Measurements from ENCODE around the gene TNC. TPM values are rescaled to one million over a fixed set of nuclear protein-coding genes. Genes with fewer than 3 reads are reported as not detected.

Gene TNC
- total and polyA plus RNA-seq, 2 donors (not counting 1 experiment from before 2014, with no cell fraction given), result not detected

- Histone ChIP-seq H3K4me2 (replicated peaks; ENCODE audit: low read depth, low read length, poor library complexity, severe bottlenecking) (no peak overlapping the region), H4K20me1 (ENCODE audit: control insufficient read depth, insufficient read depth, low read length, poor library complexity, severe bottlenecking) (no peaks in the 10 kb centered on the region), H3K27ac (ENCODE audit: low read length in 2 of 2) (no peak overlapping the region), H3K4me3 (ENCODE audit: control extremely low read depth in 1 of 5, extremely low read depth in 1 of 5, insufficient read depth in 1 of 5, low read depth in 2 of 5, low read length in 4 of 5) (no peak overlapping the region), H2AFZ (ENCODE audit: insufficient read depth, low read depth, low read length, poor library complexity, severe bottlenecking) (no peak overlapping the region), H3K36me3 (replicated peaks in 1 of 2; ENCODE audit: control extremely low read depth in 1 of 2, control insufficient read depth in 1 of 2, extremely low read depth in 1 of 2, insufficient read depth in 2 of 2, low read length in 1 of 2) (no peaks in the 10 kb centered on the region), H3K9ac (ENCODE audit: low read length) (no peak overlapping the region), H3K4me1 (ENCODE audit: control insufficient read depth in 2 of 2, insufficient read depth in 2 of 2, low read length in 2 of 2) (no peaks in the 10 kb centered on the region), H3K79me2 (ENCODE audit: control insufficient read depth, insufficient read depth, low read length) (no peaks in the 10 kb centered on the region), H3K9me3 (ENCODE audit: control extremely low read depth in 1 of 3, control insufficient read depth in 2 of 3, insufficient read depth in 1 of 3, low read length in 2 of 3) (no peaks in the 10 kb centered on the region), H3K27me3 (replicated peaks in 1 of 4; ENCODE audit: control extremely low read depth in 1 of 4, control insufficient read depth in 3 of 4, insufficient read depth in 4 of 4, low read length in 3 of 4) (no peaks in the 10 kb centered on the region)
- H3K9me3 Mint-ChIP-seq (ENCODE audit: insufficient read depth), result no peaks in the 10 kb centered on the region
- no peak for ATAC-seq (ENCODE audit: low read depth)
- ChIA-PET POLR2A (no interaction called here), CTCF (interaction anchor here (0.7 kb wide), 1 partner anchor 10 kb away, joined by 3 read pairs; no protein-coding TSS in a partner anchor)
- H3K27ac Mint-ChIP-seq, result no peak overlapping the region
- DNase-seq, result no peak
- intact Hi-C loops (cut with micrococcal nuclease), result no loop called here
- TF ChIP-seq EZH2 (IDR thresholded peaks at IDR 0.05; ENCODE audit: borderline replicate concordance, insufficient read depth, low read depth, low read length, poor library complexity, severe bottlenecking) (no peak), CTCF (IDR thresholded peaks at IDR 0.05) (no peak)
- 100% methylated on average over 1 of the region's 1 CpG for WGBS (ENCODE audit: insufficient coverage)
- no peak overlapping the region for H3K4me3 Mint-ChIP-seq
- peaks cover 11% of the 10 kb centered on the region for H3K27me3 Mint-ChIP-seq
- peaks cover 5% of the 10 kb centered on the region for H3K4me1 Mint-ChIP-seq
Observed at GRCh38 chr9:115032296-115032695, 85.7 kb downstream of the TNC start.

- no CpG with 5 or more reads among the region's 4 CpGs for WGBS (ENCODE audit: insufficient coverage)
- ATAC-seq (ENCODE audit: low read depth), result no peak
- intact Hi-C loops (cut with micrococcal nuclease), result no loop called here
Observed at GRCh38 chr9:115030006-115030405, 88.0 kb downstream of the TNC start.

More at GRCh38 chr9:115030006-115030405, 88.0 kb downstream of the TNC start:
- H3K4me1 Mint-ChIP-seq, result no peaks in the 10 kb centered on the region
- no peak overlapping the region for H3K4me3 ChIP-seq (ENCODE audit: control extremely low read depth in 1 of 5, extremely low read depth in 1 of 5, insufficient read depth in 1 of 5, low read depth in 2 of 5, low read length in 4 of 5)
- no peak overlapping the region for H3K27ac ChIP-seq (ENCODE audit: low read length in 2 of 2)
- no peaks in the 10 kb centered on the region for H3K4me1 ChIP-seq (ENCODE audit: control insufficient read depth in 2 of 2, insufficient read depth in 2 of 2, low read length in 2 of 2)
- no peak overlapping the region for H3K9ac ChIP-seq (ENCODE audit: low read length)
- no peak for TF ChIP-seq EZH2 (IDR thresholded peaks at IDR 0.05; ENCODE audit: borderline replicate concordance, insufficient read depth, low read depth, low read length, poor library complexity, severe bottlenecking)
- no peak for TF ChIP-seq CTCF (IDR thresholded peaks at IDR 0.05)
- no peak overlapping the region for H3K27ac Mint-ChIP-seq
- no peaks in the 10 kb centered on the region for H4K20me1 ChIP-seq (ENCODE audit: control insufficient read depth, insufficient read depth, low read length, poor library complexity, severe bottlenecking)
- no peaks in the 10 kb centered on the region for H3K79me2 ChIP-seq (ENCODE audit: control insufficient read depth, insufficient read depth, low read length)
- H3K9me3 ChIP-seq (ENCODE audit: control extremely low read depth in 1 of 3, control insufficient read depth in 2 of 3, insufficient read depth in 1 of 3, low read length in 2 of 3), result no peaks in the 10 kb centered on the region
- H3K36me3 ChIP-seq (replicated peaks in 1 of 2; ENCODE audit: control extremely low read depth in 1 of 2, control insufficient read depth in 1 of 2, extremely low read depth in 1 of 2, insufficient read depth in 2 of 2, low read length in 1 of 2), result no peaks in the 10 kb centered on the region
- peaks cover 24% of the 10 kb centered on the region for H3K27me3 Mint-ChIP-seq
- ChIA-PET CTCF (no interaction called here), POLR2A (no interaction called here)
- H3K27me3 ChIP-seq (replicated peaks in 1 of 4; ENCODE audit: control extremely low read depth in 1 of 4, control insufficient read depth in 3 of 4, insufficient read depth in 4 of 4, low read length in 3 of 4), result no peaks in the 10 kb centered on the region
- H3K4me3 Mint-ChIP-seq, result no peak overlapping the region
- no peak overlapping the region for H2AFZ ChIP-seq (ENCODE audit: insufficient read depth, low read depth, low read length, poor library complexity, severe bottlenecking)
- no peak for DNase-seq
- no peak overlapping the region for H3K4me2 ChIP-seq (replicated peaks; ENCODE audit: low read depth, low read length, poor library complexity, severe bottlenecking)
- no peaks in the 10 kb centered on the region for H3K9me3 Mint-ChIP-seq (ENCODE audit: insufficient read depth)

All from B cell (primary cell).